OCI-LY3 (cell line): ENCODE data around the gene ZC3H7B.

Experiments used
- EZH2phosphoT487 ChIP-seq: fragments of 200-600 bp; shearing (Covaris generic); IDR thresholded peaks from 2 replicates; pipeline ENCODE4 v1.6.1; 2018; ENCODE audit warnings: antibody characterized with exemption, mixed run types, low read depth
- TF ChIP-seq, protein P1 (sequence below): fragments of 200-600, 300-600 bp; sonication (generic); IDR thresholded peaks from 2 replicates; pipeline ENCODE4 v1.5.1; 2014; ENCODE audit warnings: antibody characterized with exemption, low read length, low read depth

DNA sequence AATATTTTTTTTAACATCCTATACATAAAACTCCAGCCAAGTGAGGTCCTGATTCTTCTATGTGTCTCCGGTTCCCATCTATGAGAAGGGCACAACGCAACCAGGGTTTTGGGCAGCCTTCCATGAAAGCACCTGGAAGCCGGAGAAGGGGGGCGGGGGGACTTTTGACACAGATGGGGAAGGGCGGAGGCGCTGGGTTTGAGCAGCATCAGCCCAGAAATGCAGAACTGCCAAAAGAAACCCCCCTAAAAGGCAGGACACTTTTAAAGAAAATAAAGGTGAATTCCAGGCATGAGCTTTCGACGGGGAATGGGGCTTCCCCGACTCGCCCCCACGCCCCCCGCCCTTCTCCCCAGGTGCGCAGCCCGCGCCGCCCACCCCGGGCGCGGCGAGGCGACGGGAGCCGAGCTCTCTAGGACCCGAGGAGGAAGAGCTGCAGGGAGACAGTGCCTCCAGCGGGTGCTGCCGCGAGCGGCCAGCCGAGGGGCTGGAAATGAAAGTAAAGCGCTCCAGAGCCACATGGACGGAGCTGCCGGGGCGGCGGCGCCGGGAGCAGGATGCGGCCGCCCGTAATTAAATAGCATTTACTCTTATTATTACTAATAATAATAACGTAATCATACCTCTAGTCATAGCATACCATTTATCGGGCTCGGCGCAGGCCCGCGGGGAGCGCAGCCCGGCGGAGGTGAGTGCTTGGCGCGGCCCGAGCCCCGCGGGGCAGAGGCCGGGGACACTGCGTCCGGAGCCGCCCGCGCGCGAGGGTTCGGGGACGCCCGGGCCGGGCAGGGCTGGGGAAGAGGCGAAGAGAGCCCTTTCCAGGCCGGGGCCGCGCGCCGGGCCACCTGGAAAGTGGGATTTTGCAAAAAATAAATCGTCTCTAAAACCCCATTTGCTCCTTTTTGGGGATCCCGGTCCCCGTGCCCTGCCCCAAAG, at the start of gene ZC3H7B:
- TF ChIP-seq, protein P1, sequence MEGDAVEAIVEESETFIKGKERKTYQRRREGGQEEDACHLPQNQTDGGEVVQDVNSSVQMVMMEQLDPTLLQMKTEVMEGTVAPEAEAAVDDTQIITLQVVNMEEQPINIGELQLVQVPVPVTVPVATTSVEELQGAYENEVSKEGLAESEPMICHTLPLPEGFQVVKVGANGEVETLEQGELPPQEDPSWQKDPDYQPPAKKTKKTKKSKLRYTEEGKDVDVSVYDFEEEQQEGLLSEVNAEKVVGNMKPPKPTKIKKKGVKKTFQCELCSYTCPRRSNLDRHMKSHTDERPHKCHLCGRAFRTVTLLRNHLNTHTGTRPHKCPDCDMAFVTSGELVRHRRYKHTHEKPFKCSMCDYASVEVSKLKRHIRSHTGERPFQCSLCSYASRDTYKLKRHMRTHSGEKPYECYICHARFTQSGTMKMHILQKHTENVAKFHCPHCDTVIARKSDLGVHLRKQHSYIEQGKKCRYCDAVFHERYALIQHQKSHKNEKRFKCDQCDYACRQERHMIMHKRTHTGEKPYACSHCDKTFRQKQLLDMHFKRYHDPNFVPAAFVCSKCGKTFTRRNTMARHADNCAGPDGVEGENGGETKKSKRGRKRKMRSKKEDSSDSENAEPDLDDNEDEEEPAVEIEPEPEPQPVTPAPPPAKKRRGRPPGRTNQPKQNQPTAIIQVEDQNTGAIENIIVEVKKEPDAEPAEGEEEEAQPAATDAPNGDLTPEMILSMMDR, result peak; percentile 51
- TF ChIP-seq EZH2phosphoT487, result no peak
